K562 (cell line): ENCODE results near the gene KASH5. TPM values are rescaled to one million over a fixed set of nuclear protein-coding genes. Genes with fewer than 3 reads are reported as not detected.

ENCODE experiments used
- ATAC-seq: fragments of 200-7000 bp; cut with Tn5 transposase; 3 replicates; pipeline ENCODE4 v1.9.1; 2020; ENCODE audit warnings: moderate library complexity
- Bru-seq: library from RNA; stranded (reverse); fragments of 400-500 nt; gene quantifications from one replicate; lab custom pipeline; 2021; lab: Mats Ljungman, UMichigan
- BruChase-seq, 2 experiments: library from RNA; stranded (reverse); fragments of 400-500 nt; gene quantifications; one replicate each; lab custom pipeline; 2021; lab: Mats Ljungman, UMichigan
- BruUV-seq: library from RNA; stranded (reverse); fragments of 400-500 nt; replicated peaks from 2 replicates; lab custom pipeline; 2021; lab: Mats Ljungman, UMichigan
- CTCF ChIA-PET: fragments of 300-600 bp; formaldehyde crosslinking; extraction: SDS; loops from one replicate; lab custom pipeline; 2021; ENCODE audit warnings: low intra/inter-chr PET ratio; lab: Yijun Ruan, JAX
- POLR2A ChIA-PET: fragments of 300-600, 350-650 bp; sonication (Branson Sonifier 250); formaldehyde crosslinking; extraction: SDS; loops from one replicate; lab custom pipeline; 2021; ENCODE audit warnings: antibody characterized with exemption, inconsistent platforms; lab: Yijun Ruan, JAX
- DNase-seq, 4 experiments: peaks; one replicate each; pipeline versions ENCODE4 v3.0.0 to v3.0.0-alpha.2; 2011 to 2018; ENCODE audit warnings: low spot score in 3 of 4, mixed read lengths in 3 of 4; ENCODE audit errors: extremely low read depth in 1 of 4
- FAIRE-seq: peaks from 2 replicates; lab custom pipeline; 2011; peaks lifted over from hg19 to GRCh38; lab: Jason Lieb, UNC
- H2AFZ ChIP-seq: 2 replicates; pipeline ENCODE4 v1.6.0; 2011; ENCODE audit warnings: low read depth, low read length, control low read depth, inconsistent platforms
- H3K27ac ChIP-seq: fragments of 200-600 bp; 3 replicates; pipeline ENCODE4 v1.8.0; 2011; ENCODE audit warnings: low read depth, mild to moderate bottlenecking, control low read depth, inconsistent platforms, low read length, moderate library complexity, mixed read lengths; ENCODE audit errors: extremely low read depth
- H3K27me3 ChIP-seq, 2 experiments: fragments of 300-600 bp in 1 of 2; 2 replicates in 1 of 2; 3 replicates in 1 of 2; pipeline versions ENCODE4 v1.6.0 to v1.8.0; 2011; ENCODE audit warnings: inconsistent platforms in 2 of 2, low read length in 2 of 2, mild to moderate bottlenecking in 1 of 2, mixed read lengths in 1 of 2, moderate library complexity in 1 of 2; ENCODE audit not compliant: control insufficient read depth in 2 of 2, insufficient read depth in 2 of 2
- H3K36me3 ChIP-seq: fragments of 300-600 bp; 3 replicates; pipeline ENCODE4 v1.8.0; 2011; ENCODE audit warnings: mild to moderate bottlenecking, low read length, inconsistent platforms; ENCODE audit not compliant: control insufficient read depth, insufficient read depth
- H3K4me1 ChIP-seq, 2 experiments: fragments of 200-600 bp in 1 of 2; replicated peaks in 1 of 2; 2 replicates in 1 of 2; 3 replicates in 1 of 2; pipeline versions ENCODE4 v1.5.1 to v1.8.0; 2011; ENCODE audit warnings: inconsistent platforms in 2 of 2, low read length in 2 of 2, mild to moderate bottlenecking in 1 of 2, mixed read lengths in 1 of 2, moderate library complexity in 1 of 2; ENCODE audit not compliant: control insufficient read depth in 2 of 2, insufficient read depth in 2 of 2
- H3K4me2 ChIP-seq: 2 replicates; pipeline ENCODE4 v1.6.1; 2011; ENCODE audit warnings: low read length, control low read depth, inconsistent platforms, mixed read lengths; ENCODE audit not compliant: insufficient read depth
- H3K4me3 ChIP-seq: fragments of 200-600 bp; sonication (generic), shearing (Covaris generic); 2 replicates; pipeline ENCODE4 v1.5.1; 2016; ENCODE audit warnings: control low read depth, inconsistent platforms
- H3K79me2 ChIP-seq: fragments of 200-600 bp; 3 replicates; pipeline ENCODE4 v1.8.0; 2011; ENCODE audit warnings: low read length, inconsistent platforms; ENCODE audit not compliant: control insufficient read depth, insufficient read depth
- H3K9ac ChIP-seq, 2 experiments: 2 replicates each; pipeline versions ENCODE4 v1.6.0 to v1.6.1; 2011; ENCODE audit warnings: low read depth in 2 of 2, low read length in 2 of 2, control low read depth in 1 of 2, inconsistent platforms in 1 of 2, mild to moderate bottlenecking in 1 of 2, mixed read lengths in 1 of 2; ENCODE audit not compliant: insufficient read depth in 1 of 2
- H3K9me1 ChIP-seq: one replicate; pipeline ENCODE4 v1.6.0; 2011; ENCODE audit warnings: inconsistent platforms, mild to moderate bottlenecking, low read length, moderate library complexity; ENCODE audit not compliant: control insufficient read depth, insufficient read depth
- H3K9me3 ChIP-seq: replicated peaks from 2 replicates; pipeline ENCODE4 v1.5.1; 2011; ENCODE audit warnings: low read depth, low read length, inconsistent platforms; ENCODE audit not compliant: control insufficient read depth, insufficient read depth
- H4K20me1 ChIP-seq: replicated peaks from 2 replicates; pipeline ENCODE4 v1.6.1; 2011; ENCODE audit warnings: low read length, inconsistent platforms, mixed read lengths; ENCODE audit not compliant: control insufficient read depth, insufficient read depth
- BRD9 ChIP-seq: fragments of 450-650 bp; IDR thresholded peaks from 2 replicates; pipeline ENCODE4 v1.6.1; 2018; ENCODE audit warnings: low read depth; ENCODE audit not compliant: partially characterized antibody
- ETV1 ChIP-seq: fragments of 450-650 bp; conservative IDR thresholded peaks from 2 replicates; pipeline ENCODE4 v1.6.1; 2016; ENCODE audit warnings: missing genetic modification characterization, control low read depth, low read depth, missing compliant biosample characterization
- NR2C2 ChIP-seq, 2 experiments: fragments of 200-800 bp in 1 of 2; sonication (Bioruptor generic) in 1 of 2; sonication (generic) in 1 of 2; formaldehyde crosslinking in 1 of 2; IDR thresholded peaks; 2 replicates each; pipeline versions ENCODE4 v1.6.1 to v1.8.0; 2016 to 2022; ENCODE audit warnings: mild to moderate bottlenecking in 1 of 2, missing compliant biosample characterization in 1 of 2, missing genetic modification characterization in 1 of 2, missing genetic modification reagents in 1 of 2
- NRF1 ChIP-seq, 2 experiments: fragments of 450-650 bp; IDR thresholded peaks in 1 of 2; conservative IDR thresholded peaks in 1 of 2; 2 replicates each; pipeline ENCODE4 v1.6.1; 2014; ENCODE audit warnings: mild to moderate bottlenecking in 2 of 2
- RB1 ChIP-seq: fragments of 450-650 bp; IDR thresholded peaks from 2 replicates; pipeline ENCODE4 v1.6.1; 2017; ENCODE audit warnings: low read depth, mild to moderate bottlenecking
- RNF2 ChIP-seq: sonication (generic); IDR thresholded peaks from 2 replicates; pipeline ENCODE4 v1.6.1; 2016
- SNRNP70 ChIP-seq: fragments of 200-400 bp; formaldehyde crosslinking; optimal IDR thresholded peaks from 2 replicates; pipeline ENCODE3; 2017; ENCODE audit warnings: low read depth, low read length
- ZNF436 ChIP-seq: fragments of 250-450, 450-650 bp; sonication (Bioruptor Pico); formaldehyde crosslinking; IDR thresholded peaks from 2 replicates; pipeline ENCODE4 v1.7.0; 2020; ENCODE audit warnings: mild to moderate bottlenecking
- WGBS: fragments of 100-300 bp; shearing (Covaris generic); methylation state at CpG from one replicate; pipeline ENCODE4 v1.1.6; 2016; ENCODE audit warnings: low coverage, mixed read lengths; ENCODE audit not compliant: insufficient coverage; ENCODE audit errors: missing lambda C conversion rate; 5-methylcytosine and 5-hydroxymethylcytosine counted together
- in situ Hi-C: fragments of 300-500 bp; cut with MboI; formaldehyde crosslinking; loops from 4 replicates; pipeline ENCODE4 v1.15.0; 2018; ENCODE audit warnings: inconsistent platforms, mixed read lengths
- intact Hi-C: fragments of 100-400 bp; cut with micrococcal nuclease; formaldehyde crosslinking; loops from 2 replicates; pipeline ENCODE4 v1.14.2; 2022
- long read RNA-seq, 3 experiments: library from polyadenylated mRNA in 2 of 3; library from RNA in 1 of 3; unstranded in 2 of 3; stranded (forward) in 1 of 3; transcript quantifications; one replicate each; pipeline ENCODE4 v2.0.0, GENCODE V29; 2019 to 2022
- polyA minus RNA-seq, 3 experiments: library from RNA; depleted of rRNA, polyadenylated mRNA; stranded (reverse); fragments of >200 nt; gene quantifications; 2 replicates each; pipeline ENCODE4 v1.2.3, GENCODE V29; 2011
- polyA plus RNA-seq, 8 experiments: library from polyadenylated mRNA; depleted of rRNA in 4 of 8; stranded (reverse) in 5 of 8; unstranded in 3 of 8; fragments of >200 nt; fragmentation: Nextera tagmentation in 2 of 8; fragmentation: Illumina TruSeq in 1 of 8; extraction: Ambion mirVana in 2 of 8; extraction: Trizol in 1 of 8; gene quantifications; 2 replicates each; pipeline versions ENCODE4 v1.2.1 to v1.2.3, GENCODE V29; 2011 to 2014; ENCODE audit warnings: inconsistent platforms in 1 of 8, missing spikeins in 1 of 8
- total RNA-seq, 7 experiments: library from RNA; depleted of rRNA in 6 of 7; stranded (reverse); fragments of >200 nt in 6 of 7; fragmentation: Illumina TruSeq in 2 of 7; extraction: Trizol in 2 of 7; gene quantifications; 2 replicates each; pipeline versions ENCODE4 v1.2.1 to v1.2.3, GENCODE V29; 2011 to 2021; ENCODE audit warnings: low replicate concordance in 1 of 7
- TF ChIP-seq, protein P1 (sequence below): fragments of 450-650 bp; IDR thresholded peaks from 2 replicates; pipeline ENCODE4 v1.7.1; 2018; ENCODE audit warnings: mild to moderate bottlenecking, low read depth; ENCODE audit not compliant: partially characterized antibody
- TF ChIP-seq, protein P2 (sequence below): sonication (generic); formaldehyde crosslinking; IDR thresholded peaks from 2 replicates; pipeline ENCODE4 v1.8.1; 2023; ENCODE audit warnings: mild to moderate bottlenecking, missing genetic modification reagents, moderate library complexity

Gene KASH5, protein sequence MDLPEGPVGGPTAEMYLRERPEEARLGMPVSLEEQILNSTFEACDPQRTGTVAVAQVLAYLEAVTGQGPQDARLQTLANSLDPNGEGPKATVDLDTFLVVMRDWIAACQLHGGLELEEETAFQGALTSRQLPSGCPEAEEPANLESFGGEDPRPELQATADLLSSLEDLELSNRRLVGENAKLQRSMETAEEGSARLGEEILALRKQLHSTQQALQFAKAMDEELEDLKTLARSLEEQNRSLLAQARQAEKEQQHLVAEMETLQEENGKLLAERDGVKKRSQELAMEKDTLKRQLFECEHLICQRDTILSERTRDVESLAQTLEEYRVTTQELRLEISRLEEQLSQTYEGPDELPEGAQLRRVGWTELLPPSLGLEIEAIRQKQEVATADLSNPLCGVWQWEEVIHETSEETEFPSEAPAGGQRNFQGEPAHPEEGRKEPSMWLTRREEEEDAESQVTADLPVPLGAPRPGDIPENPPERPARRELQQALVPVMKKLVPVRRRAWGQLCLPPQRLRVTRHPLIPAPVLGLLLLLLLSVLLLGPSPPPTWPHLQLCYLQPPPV
- total RNA-seq (2011; cell fraction: chromatin; rRNA removed; ENCODE audit: low replicate concordance) = 0.84 and 1.3 TPM in 2 replicates
- 1.0 and 1.8 TPM in 2 replicates for total RNA-seq (2011; cell fraction: nucleolus; rRNA removed)
- total RNA-seq (2011; cell fraction: nucleoplasm; rRNA removed) = 0.44 and 0.61 TPM in 2 replicates
- total RNA-seq (2014; rRNA removed) = 0.36 and 0.78 TPM in 2 replicates
- 0.26 and 0.44 TPM in 2 replicates for total RNA-seq (2014; rRNA removed; fragmentation: Illumina TruSeq; extraction: Trizol)
- 0.07 and 0.41 TPM in 2 replicates for total RNA-seq (2015; rRNA removed; fragmentation: Illumina TruSeq; extraction: Trizol)
- total RNA-seq (2021) = 0.20 and 0.60 TPM in 2 replicates
- 0.60 and 0.70 TPM in 2 replicates for polyA plus RNA-seq (2011; rRNA removed)
- 0.54 and 1.3 TPM in 2 replicates for polyA plus RNA-seq (2011; cell fraction: cytosol; rRNA removed)
- polyA plus RNA-seq (2011; cell fraction: nucleus; rRNA removed) = 1.9 and 2.2 TPM in 2 replicates
- 0.44 and 1.5 TPM in 2 replicates for polyA plus RNA-seq (2012)
- 0.19 and 0.31 TPM in 2 replicates for polyA plus RNA-seq (2014; fragmentation: Illumina TruSeq; extraction: Trizol)
- under 1 TPM in 1 of 2 experiments, not detected in 1; 0.13 TPM for polyA plus RNA-seq (2014; fragmentation: Nextera tagmentation; extraction: Ambion mirVana)
- polyA plus RNA-seq (2014; rRNA removed) = 0.84 and 3.2 TPM in 2 replicates
- polyA minus RNA-seq (2011; rRNA and poly(A)+ RNA removed) = 0.12 and 0.14 TPM in 2 replicates
- not detected in 2 replicates for polyA minus RNA-seq (2011; cell fraction: cytosol; rRNA and poly(A)+ RNA removed)
- polyA minus RNA-seq (2011; cell fraction: nucleus; rRNA and poly(A)+ RNA removed) = not detected in 2 replicates
- percentile 21 among the genes with signal in this experiment for Bru-seq, nascent RNA
- percentile 11 among the genes with signal in this experiment for BruChase-seq, experiment 1, labeled RNA remaining after a 2-hour chase
- percentile 17 among the genes with signal in this experiment for BruChase-seq, experiment 2, labeled RNA remaining after a 6-hour chase
- long read RNA-seq, experiment 1 = 0 reads
- long read RNA-seq, experiment 2, partial matches to known transcripts = 1 of 1 reads
- long read RNA-seq, experiment 2, other reads (novel, unspliced or antisense) = 0 of 1 reads
- long read RNA-seq, experiment 3, partial matches to known transcripts = 0 of 1 reads
- long read RNA-seq, experiment 3, other reads (novel, unspliced or antisense) = 1 of 1 reads

DNA sequence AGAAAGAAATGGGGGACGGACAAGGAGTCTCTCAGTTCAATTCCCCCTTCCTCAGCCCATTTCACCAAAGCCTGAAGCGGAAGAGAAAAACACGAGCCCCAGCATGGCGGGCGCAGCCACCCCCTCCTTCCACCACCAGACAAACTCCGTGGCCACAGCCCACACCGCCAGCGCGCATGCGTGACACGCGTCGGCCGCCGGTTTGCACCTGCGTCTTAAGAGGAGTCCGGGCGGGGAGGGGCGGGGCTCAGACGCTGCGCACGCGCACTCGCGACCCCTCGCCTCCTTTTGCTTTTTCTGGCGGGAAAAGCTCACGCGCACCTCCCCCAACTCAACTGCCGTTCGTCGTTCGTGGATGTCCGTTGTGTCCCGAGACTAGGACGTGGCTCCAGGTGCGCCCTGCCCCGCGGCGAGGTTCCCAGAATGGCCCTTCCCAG is at the start of gene KASH5:
Gene KASH5 (plus strand): TSS at position 314 of the 437 bp plus-strand sequence. CDS start 2,635 bp downstream, outside the sequence.
- H3K4me2 ChIP-seq = peak within 1 kb of the TSS; percentile 53
- ATAC-seq = peak; percentile 65
- TF ChIP-seq, protein P1, sequence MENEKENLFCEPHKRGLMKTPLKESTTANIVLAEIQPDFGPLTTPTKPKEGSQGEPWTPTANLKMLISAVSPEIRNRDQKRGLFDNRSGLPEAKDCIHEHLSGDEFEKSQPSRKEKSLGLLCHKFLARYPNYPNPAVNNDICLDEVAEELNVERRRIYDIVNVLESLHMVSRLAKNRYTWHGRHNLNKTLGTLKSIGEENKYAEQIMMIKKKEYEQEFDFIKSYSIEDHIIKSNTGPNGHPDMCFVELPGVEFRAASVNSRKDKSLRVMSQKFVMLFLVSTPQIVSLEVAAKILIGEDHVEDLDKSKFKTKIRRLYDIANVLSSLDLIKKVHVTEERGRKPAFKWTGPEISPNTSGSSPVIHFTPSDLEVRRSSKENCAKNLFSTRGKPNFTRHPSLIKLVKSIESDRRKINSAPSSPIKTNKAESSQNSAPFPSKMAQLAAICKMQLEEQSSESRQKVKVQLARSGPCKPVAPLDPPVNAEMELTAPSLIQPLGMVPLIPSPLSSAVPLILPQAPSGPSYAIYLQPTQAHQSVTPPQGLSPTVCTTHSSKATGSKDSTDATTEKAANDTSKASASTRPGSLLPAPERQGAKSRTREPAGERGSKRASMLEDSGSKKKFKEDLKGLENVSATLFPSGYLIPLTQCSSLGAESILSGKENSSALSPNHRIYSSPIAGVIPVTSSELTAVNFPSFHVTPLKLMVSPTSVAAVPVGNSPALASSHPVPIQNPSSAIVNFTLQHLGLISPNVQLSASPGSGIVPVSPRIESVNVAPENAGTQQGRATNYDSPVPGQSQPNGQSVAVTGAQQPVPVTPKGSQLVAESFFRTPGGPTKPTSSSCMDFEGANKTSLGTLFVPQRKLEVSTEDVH = peak; percentile 92
- TF ChIP-seq ZNF436 (CRISPR knock-in tag) (no peak), SNRNP70 (no peak), RNF2 (peak; percentile 75; the same call in 1 of the 2 replicates), NRF1 (conservative IDR thresholded peaks at IDR 0.05 in 1 of 2, IDR thresholded peaks at IDR 0.05 in 1 of 2) (peak; percentile 94 to 95), NR2C2 (CRISPR knock-in tag; IDR thresholded peaks at IDR 0.05) (no peak), NR2C2 (tag; IDR thresholded peaks at IDR 0.05) (no peak), ETV1 (tag) (no peak), BRD9 (peak; percentile 24), RB1 (peak; percentile 64)
- TF ChIP-seq, protein P2, sequence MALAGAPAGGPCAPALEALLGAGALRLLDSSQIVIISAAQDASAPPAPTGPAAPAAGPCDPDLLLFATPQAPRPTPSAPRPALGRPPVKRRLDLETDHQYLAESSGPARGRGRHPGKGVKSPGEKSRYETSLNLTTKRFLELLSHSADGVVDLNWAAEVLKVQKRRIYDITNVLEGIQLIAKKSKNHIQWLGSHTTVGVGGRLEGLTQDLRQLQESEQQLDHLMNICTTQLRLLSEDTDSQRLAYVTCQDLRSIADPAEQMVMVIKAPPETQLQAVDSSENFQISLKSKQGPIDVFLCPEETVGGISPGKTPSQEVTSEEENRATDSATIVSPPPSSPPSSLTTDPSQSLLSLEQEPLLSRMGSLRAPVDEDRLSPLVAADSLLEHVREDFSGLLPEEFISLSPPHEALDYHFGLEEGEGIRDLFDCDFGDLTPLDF (CRISPR knock-in tag) = 0 out of 2 replicates have a peak, but pooled peaks have one; percentile 29

More for the DNA sequence above, at the start of gene KASH5:
- H3K4me3 ChIP-seq = no peak within 1 kb of the TSS
- H3K27me3 ChIP-seq = no peaks in the 10 kb centered on the region
- H2AFZ ChIP-seq = peak within 1 kb of the TSS; percentile 74
- no peaks in the 10 kb centered on the region for H3K36me3 ChIP-seq
- WGBS = 36% methylated on average over 13 of the region's 40 CpGs
- in situ Hi-C loops (no loop called here), intact Hi-C loops (no loop called here)
- no peaks in the 10 kb centered on the region for H4K20me1 ChIP-seq
- no peaks in the 10 kb centered on the region for H3K79me2 ChIP-seq
- POLR2A ChIA-PET = interaction anchor here (0.8 kb wide), 1 partner anchor 12 kb away, joined by 4 read pairs; no protein-coding TSS in a partner anchor
- peak; percentile 51 for FAIRE-seq
- H3K4me1 ChIP-seq = peaks cover 7 to 37% of the 10 kb centered on the region in 2 experiments; a peak in 4 of 5 replicates
- H3K9me1 ChIP-seq = no peaks in the 10 kb centered on the region
- DNase-seq = peak; percentile 85 to 90 (median 86)
- peaks cover 3% of the 10 kb centered on the region; the same call in 1 of the 2 replicates for H3K9me3 ChIP-seq
- peak within 1 kb of the TSS; percentile 85 for H3K27ac ChIP-seq
- CTCF ChIA-PET = interaction anchor here (0.7 kb wide), 1 partner anchor 56 kb away, joined by 5 read pairs; no protein-coding TSS in a partner anchor
- peak within 1 kb of the TSS; percentile 65 to 81 for H3K9ac ChIP-seq
- BruUV-seq = no TSS peak
